Endodermal cell (in vitro differentiated cells): ENCODE measurements around the gene SMIM35. TPM values are rescaled to one million over a fixed set of nuclear protein-coding genes. Genes with fewer than 3 reads are reported as not detected.

Source experiments
- DNase-seq: peaks from one replicate; pipeline ENCODE4 v3.0.0-alpha.2; 2017
- H3K27ac ChIP-seq: 2 replicates; pipeline ENCODE4 v1.5.1; 2013; ENCODE audit warnings: mild to moderate bottlenecking, low read depth, low read length, moderate library complexity
- H3K27me3 ChIP-seq: 2 replicates; pipeline ENCODE4 v1.6.1; 2013; ENCODE audit warnings: mild to moderate bottlenecking, low read length, moderate library complexity; ENCODE audit not compliant: insufficient read depth, control insufficient read depth, poor library complexity, severe bottlenecking
- H3K36me3 ChIP-seq: 2 replicates; pipeline ENCODE4 v1.7.0; 2013; ENCODE audit warnings: mild to moderate bottlenecking, low read length, moderate library complexity; ENCODE audit not compliant: control insufficient read depth, insufficient read depth
- H3K4me1 ChIP-seq: one replicate; pipeline ENCODE4 v1.7.0; 2013; ENCODE audit warnings: low read length; ENCODE audit not compliant: control insufficient read depth, insufficient read depth
- H3K4me3 ChIP-seq: 2 replicates; pipeline ENCODE4 v1.5.1; 2013; ENCODE audit warnings: mild to moderate bottlenecking, low read length, moderate library complexity
- H3K9ac ChIP-seq: 2 replicates; pipeline ENCODE4 v1.6.1; 2013; ENCODE audit warnings: mild to moderate bottlenecking, low read length, moderate library complexity; ENCODE audit not compliant: poor library complexity, severe bottlenecking; ENCODE audit errors: extremely low read depth
- H3K9me3 ChIP-seq: 2 replicates; pipeline ENCODE4 v1.6.1; 2013; ENCODE audit warnings: mild to moderate bottlenecking, low read length, moderate library complexity; ENCODE audit not compliant: control insufficient read depth
- H3K27ac Mint-ChIP-seq: 2 replicates; pipeline ENCODE4 v1.8.0; 2020; ENCODE audit warnings: mixed read lengths
- H3K27me3 Mint-ChIP-seq: 2 replicates; pipeline ENCODE4 v1.8.0; 2021; ENCODE audit warnings: mild to moderate bottlenecking, mixed read lengths; ENCODE audit not compliant: insufficient read depth
- H3K36me3 Mint-ChIP-seq: 2 replicates; pipeline ENCODE4 v1.8.0; 2020; ENCODE audit warnings: low read depth, mixed read lengths
- H3K4me1 Mint-ChIP-seq: 2 replicates; pipeline ENCODE4 v1.8.0; 2020; ENCODE audit warnings: mixed read lengths
- H3K4me3 Mint-ChIP-seq: 2 replicates; pipeline ENCODE4 v1.8.0; 2020; ENCODE audit warnings: mild to moderate bottlenecking, moderate library complexity, mixed read lengths
- H3K9me3 Mint-ChIP-seq: 2 replicates; pipeline ENCODE4 v1.8.0; 2020; ENCODE audit warnings: mild to moderate bottlenecking, mixed read lengths
- CTCF ChIP-seq: fragments of 200-600 bp; sonication (generic); conservative IDR thresholded peaks from 2 replicates; pipeline ENCODE4 v1.5.0; 2021; ENCODE audit warnings: antibody characterized with exemption, mild to moderate bottlenecking
- WGBS, 2 experiments: methylation state at CpG; one replicate each; pipeline versions ENCODE4 v1.1.5 to v1.1.7; 2013; ENCODE audit warnings: missing lambda C conversion rate in 2 of 2, mixed read lengths in 1 of 2; ENCODE audit not compliant: insufficient coverage in 1 of 2, insufficient read length in 1 of 2; 5-methylcytosine and 5-hydroxymethylcytosine counted together
- total RNA-seq, 2 donors: library from RNA; stranded (reverse); fragmentation: NEBNext Ultra II Directional in 1 of 2; extraction: Animal tissue kit (Norgen Biotek cat#: 25700) in 1 of 2; gene quantifications; 2 replicates in 1 of 2; 3 replicates in 1 of 2; pipeline ENCODE4 v1.2.1, GENCODE V29; 2021

The SMIM35 gene
- total RNA-seq, 2 donors from 2014 or later = not detected

- peaks cover 24% of the 10 kb centered on the region for H3K27me3 Mint-ChIP-seq
- Histone ChIP-seq H3K9ac (no peak overlapping the region), H3K36me3 (no peaks in the 10 kb centered on the region), H3K4me3 (no peak overlapping the region), H3K9me3 (no peaks in the 10 kb centered on the region), H3K27ac (no peak overlapping the region), H3K4me1 (no peaks in the 10 kb centered on the region), H3K27me3 (no peaks in the 10 kb centered on the region)
- no peaks in the 10 kb centered on the region for H3K36me3 Mint-ChIP-seq
- no peak overlapping the region for H3K4me3 Mint-ChIP-seq
- TF ChIP-seq CTCF = no peak
- DNase-seq = no peak
- H3K9me3 Mint-ChIP-seq = peaks cover 6% of the 10 kb centered on the region
- WGBS, 2 experiments = 91 to 100% methylated on average over 2 of the region's 2 CpGs
- H3K27ac Mint-ChIP-seq = no peak overlapping the region
- H3K4me1 Mint-ChIP-seq = no peaks in the 10 kb centered on the region
Observed at GRCh38 chr11:118018401-118018800, 68.4 kb downstream of the SMIM35 start.

- no peak for DNase-seq
- peaks cover 28% of the 10 kb centered on the region for H3K27me3 Mint-ChIP-seq
- WGBS, 2 experiments = 86% methylated on average over 4 of the region's 4 CpGs; no CpG with 5 or more reads in 1 of the 2 experiments
- Histone ChIP-seq H3K9ac (no peak overlapping the region), H3K27ac (no peak overlapping the region), H3K4me3 (no peak overlapping the region), H3K36me3 (no peaks in the 10 kb centered on the region), H3K9me3 (no peaks in the 10 kb centered on the region), H3K4me1 (no peaks in the 10 kb centered on the region), H3K27me3 (no peaks in the 10 kb centered on the region)
- TF ChIP-seq CTCF = no peak
- no peaks in the 10 kb centered on the region for H3K36me3 Mint-ChIP-seq
- peaks cover 6% of the 10 kb centered on the region for H3K9me3 Mint-ChIP-seq
- H3K4me3 Mint-ChIP-seq = no peak overlapping the region
- no peak overlapping the region for H3K27ac Mint-ChIP-seq
- H3K4me1 Mint-ChIP-seq = no peaks in the 10 kb centered on the region
Observed at GRCh38 chr11:118017631-118018315, 69.0 kb downstream of the SMIM35 start.

GRCh38 chr11:118017111-118017510, 69.7 kb downstream of the SMIM35 start:
- peaks cover 29% of the 10 kb centered on the region for H3K27me3 Mint-ChIP-seq
- Histone ChIP-seq H3K36me3 (no peaks in the 10 kb centered on the region), H3K4me3 (no peak overlapping the region), H3K27me3 (no peaks in the 10 kb centered on the region), H3K27ac (no peak overlapping the region), H3K9me3 (no peaks in the 10 kb centered on the region), H3K4me1 (no peaks in the 10 kb centered on the region), H3K9ac (no peak overlapping the region)
- no peak for TF ChIP-seq CTCF
- H3K4me1 Mint-ChIP-seq = no peaks in the 10 kb centered on the region
- no peak for DNase-seq
- WGBS, 2 experiments = 87 to 100% methylated on average over 3 of the region's 3 CpGs
- no peak overlapping the region for H3K27ac Mint-ChIP-seq
- peaks cover 6% of the 10 kb centered on the region for H3K9me3 Mint-ChIP-seq
- no peaks in the 10 kb centered on the region for H3K36me3 Mint-ChIP-seq
- H3K4me3 Mint-ChIP-seq = no peak overlapping the region
